Measurements from ENCODE around the gene LRRC32. TPM values are rescaled to one million over a fixed set of nuclear protein-coding genes. Genes with fewer than 3 reads are reported as not detected.

Gene LRRC32
- total RNA-seq, 1 donor from 2014 or later: 6.8 TPM

GRCh38 chr11:76682684-76683083 lies 12.1 kb upstream of the LRRC32 start:
- DNase-seq (ENCODE audit: low read depth): no peak
- Histone ChIP-seq H3K27me3 (ENCODE audit: control insufficient read depth, insufficient read depth, low read length) (peaks cover 23% of the 10 kb centered on the region), H3K36me3 (ENCODE audit: control insufficient read depth, insufficient read depth, low read length) (no peaks in the 10 kb centered on the region), H3K4me3 (ENCODE audit: low read depth, low read length) (no peak overlapping the region)
- no peak for TF ChIP-seq CTCF (IDR thresholded peaks at IDR 0.05; ENCODE audit: insufficient read depth, low read length, poor library complexity, severe bottlenecking)

- Histone ChIP-seq H3K4me3 (ENCODE audit: low read depth, low read length) (no peak overlapping the region), H3K27me3 (ENCODE audit: control insufficient read depth, insufficient read depth, low read length) (peaks cover 23% of the 10 kb centered on the region), H3K36me3 (ENCODE audit: control insufficient read depth, insufficient read depth, low read length) (no peaks in the 10 kb centered on the region)
- TF ChIP-seq CTCF (IDR thresholded peaks at IDR 0.05; ENCODE audit: insufficient read depth, low read length, poor library complexity, severe bottlenecking): no peak
- DNase-seq (ENCODE audit: low read depth): no peak
Observed at GRCh38 chr11:76682106-76682505, 11.6 kb upstream of the LRRC32 start.

- DNase-seq (ENCODE audit: low read depth): no peak
- no peaks in the 10 kb centered on the region for H3K36me3 ChIP-seq (ENCODE audit: control insufficient read depth, insufficient read depth, low read length)
- peak; percentile 87 for TF ChIP-seq CTCF (IDR thresholded peaks at IDR 0.05; ENCODE audit: insufficient read depth, low read length, poor library complexity, severe bottlenecking)
Observed at GRCh38 chr11:76680518-76681425, 10.2 kb upstream of the LRRC32 start.

DNA sequence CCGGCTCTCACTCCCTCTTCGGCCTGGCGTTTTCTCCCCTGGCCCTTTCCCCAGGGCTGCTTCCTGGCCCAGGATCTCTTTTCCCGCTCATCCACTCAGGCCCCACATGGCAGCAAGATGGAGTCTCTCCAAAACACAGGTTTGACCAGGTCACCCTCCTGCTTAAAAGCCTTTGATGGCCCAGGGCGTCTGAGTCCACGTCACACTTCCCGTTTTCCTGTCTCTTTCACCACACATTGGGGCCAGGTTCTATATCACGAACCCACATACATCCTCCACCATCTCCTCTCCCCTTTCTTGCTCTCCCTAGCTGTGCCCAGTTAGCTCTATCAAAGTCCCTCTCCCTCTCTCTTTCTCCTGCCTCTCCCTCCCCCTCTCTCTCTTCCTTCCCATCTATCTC lies 7.8 kb upstream of the LRRC32 start:
- TF ChIP-seq CTCF (IDR thresholded peaks at IDR 0.05; ENCODE audit: insufficient read depth, low read length, poor library complexity, severe bottlenecking): no peak
- no peak for DNase-seq (ENCODE audit: low read depth)
- Histone ChIP-seq H3K27me3 (ENCODE audit: control insufficient read depth, insufficient read depth, low read length) (peaks cover 22% of the 10 kb centered on the region), H3K36me3 (ENCODE audit: control insufficient read depth, insufficient read depth, low read length) (no peaks in the 10 kb centered on the region), H3K4me3 (ENCODE audit: low read depth, low read length) (no peak overlapping the region)

More at GRCh38 chr11:76680518-76681425, 10.2 kb upstream of the LRRC32 start:
- peaks cover 22% of the 10 kb centered on the region for H3K27me3 ChIP-seq (ENCODE audit: control insufficient read depth, insufficient read depth, low read length)
- no peak overlapping the region for H3K4me3 ChIP-seq (ENCODE audit: low read depth, low read length)

GRCh38 chr11:76677458-76677765 lies 6.9 kb upstream of the LRRC32 start:
- no peaks in the 10 kb centered on the region for H3K36me3 ChIP-seq (ENCODE audit: control insufficient read depth, insufficient read depth, low read length)
- no peak for TF ChIP-seq CTCF (IDR thresholded peaks at IDR 0.05; ENCODE audit: insufficient read depth, low read length, poor library complexity, severe bottlenecking)
- H3K27me3 ChIP-seq (ENCODE audit: control insufficient read depth, insufficient read depth, low read length): peaks cover 16% of the 10 kb centered on the region
- DNase-seq (ENCODE audit: low read depth): no peak
- no peak overlapping the region for H3K4me3 ChIP-seq (ENCODE audit: low read depth, low read length)
